GM03348 (cell line): Measurements from ENCODE around the gene EN2.

Experiments
- DNase-seq: peaks from one replicate; pipeline ENCODE4 v3.0.0; 2012; ENCODE audit warnings: low spot score

Gene EN2

DNA sequence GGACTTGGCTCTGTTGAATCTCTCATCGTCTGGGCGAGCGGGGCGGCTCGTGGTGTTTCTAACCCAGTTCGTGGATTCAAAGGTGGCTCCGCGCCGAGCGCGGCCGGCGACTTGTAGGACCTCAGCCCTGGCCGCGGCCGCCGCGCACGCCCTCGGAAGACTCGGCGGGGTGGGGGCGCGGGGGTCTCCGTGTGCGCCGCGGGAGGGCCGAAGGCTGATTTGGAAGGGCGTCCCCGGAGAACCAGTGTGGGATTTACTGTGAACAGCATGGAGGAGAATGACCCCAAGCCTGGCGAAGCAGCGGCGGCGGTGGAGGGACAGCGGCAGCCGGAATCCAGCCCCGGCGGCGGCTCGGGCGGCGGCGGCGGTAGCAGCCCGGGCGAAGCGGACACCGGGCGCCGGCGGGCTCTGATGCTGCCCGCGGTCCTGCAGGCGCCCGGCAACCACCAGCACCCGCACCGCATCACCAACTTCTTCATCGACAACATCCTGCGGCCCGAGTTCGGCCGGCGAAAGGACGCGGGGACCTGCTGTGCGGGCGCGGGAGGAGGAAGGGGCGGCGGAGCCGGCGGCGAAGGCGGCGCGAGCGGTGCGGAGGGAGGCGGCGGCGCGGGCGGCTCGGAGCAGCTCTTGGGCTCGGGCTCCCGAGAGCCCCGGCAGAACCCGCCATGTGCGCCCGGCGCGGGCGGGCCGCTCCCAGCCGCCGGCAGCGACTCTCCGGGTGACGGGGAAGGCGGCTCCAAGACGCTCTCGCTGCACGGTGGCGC is at the start of gene EN2:
Gene EN2 (plus strand): TSS at position 19 of the 767 bp plus-strand sequence. CDS start 249 bp downstream, at position 268.
- DNase-seq = no peak

DNA sequence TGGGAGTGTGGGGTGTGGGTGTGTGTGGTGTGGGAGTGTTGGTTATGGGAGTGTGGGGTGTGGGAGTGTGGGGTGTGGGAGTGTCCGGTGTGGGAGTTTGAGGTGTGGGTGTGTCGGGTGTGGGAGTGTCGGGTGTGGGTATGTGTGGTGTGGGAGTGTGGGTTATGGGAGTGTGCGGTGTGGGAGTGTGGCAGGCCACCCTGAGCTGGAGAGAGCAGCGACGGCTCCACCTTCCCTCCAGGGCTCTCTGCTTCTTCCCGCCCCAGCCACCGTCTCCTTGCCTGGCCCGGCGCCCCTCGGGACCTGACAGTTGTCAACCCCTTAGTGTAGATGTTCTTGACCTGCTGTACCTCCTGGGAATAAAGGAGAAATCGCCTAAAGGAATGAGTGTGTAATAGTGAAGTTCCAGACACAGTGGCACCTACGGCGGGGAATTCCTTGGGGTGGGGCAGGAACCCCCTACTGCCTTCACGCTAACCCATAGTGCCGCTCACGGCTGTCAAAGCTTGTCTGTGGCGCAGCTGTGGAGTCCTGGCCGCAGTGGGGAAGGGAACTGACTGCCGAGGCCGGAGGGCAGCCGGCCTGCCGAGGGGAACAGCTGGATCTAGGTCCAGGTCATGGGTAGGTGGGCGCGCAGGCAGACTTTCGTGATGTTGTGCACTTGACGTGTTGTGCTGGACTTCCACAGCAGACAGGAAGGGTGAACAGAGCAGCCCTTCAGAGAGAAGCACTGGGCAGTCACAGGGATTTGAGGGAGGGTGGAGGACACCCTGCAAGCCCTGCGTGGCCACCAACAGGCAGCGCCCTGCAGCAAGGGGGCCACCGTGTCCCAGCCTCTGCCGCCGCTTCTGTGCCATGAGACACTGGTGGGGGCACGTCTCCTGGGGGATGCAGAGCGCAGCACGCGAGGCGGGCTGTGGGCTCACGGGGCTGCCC is 49.0 kb upstream of the EN2 start:
- no peak for DNase-seq

DNA sequence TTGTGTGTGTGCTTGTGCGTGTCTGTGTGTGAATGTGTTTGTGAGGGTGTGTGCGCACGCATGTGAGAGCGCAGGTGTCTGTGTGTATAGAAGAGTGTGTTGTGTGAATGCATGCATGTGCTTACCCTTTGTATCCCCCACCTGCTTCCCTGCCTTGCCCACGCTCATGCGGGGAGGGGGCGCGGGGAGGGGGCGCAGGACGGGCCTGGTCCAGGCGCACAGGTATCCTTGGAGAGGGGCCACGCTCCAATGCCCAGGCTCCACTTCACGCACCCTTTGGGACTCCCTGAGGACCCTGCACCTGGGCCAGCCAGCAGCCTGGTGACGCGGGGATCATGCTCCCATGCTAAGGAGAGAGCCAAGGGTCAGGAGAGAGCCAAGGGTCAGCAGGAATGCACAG is 47.9 kb upstream of the EN2 start:
- no peak for DNase-seq

DNA sequence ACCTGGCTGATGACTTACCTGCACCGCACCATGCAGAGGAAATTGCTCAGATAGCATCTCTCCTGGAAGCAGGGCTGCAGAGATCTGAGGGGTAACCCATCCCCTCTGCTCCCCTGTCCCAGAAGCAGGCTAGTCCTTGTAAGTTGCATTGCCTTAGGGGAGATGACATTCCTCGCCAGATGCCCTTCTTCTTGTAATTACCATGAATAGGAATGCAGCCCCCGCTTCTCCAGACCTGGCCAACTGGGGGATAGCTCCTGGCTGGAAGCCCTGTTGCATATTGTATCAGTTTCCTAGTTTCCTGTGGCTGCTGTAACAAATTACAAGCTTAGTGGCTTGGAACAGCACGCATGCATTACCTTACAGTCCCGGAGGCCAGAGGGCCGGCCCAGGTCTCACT is 47.5 kb upstream of the EN2 start:
- no peak for DNase-seq

DNA sequence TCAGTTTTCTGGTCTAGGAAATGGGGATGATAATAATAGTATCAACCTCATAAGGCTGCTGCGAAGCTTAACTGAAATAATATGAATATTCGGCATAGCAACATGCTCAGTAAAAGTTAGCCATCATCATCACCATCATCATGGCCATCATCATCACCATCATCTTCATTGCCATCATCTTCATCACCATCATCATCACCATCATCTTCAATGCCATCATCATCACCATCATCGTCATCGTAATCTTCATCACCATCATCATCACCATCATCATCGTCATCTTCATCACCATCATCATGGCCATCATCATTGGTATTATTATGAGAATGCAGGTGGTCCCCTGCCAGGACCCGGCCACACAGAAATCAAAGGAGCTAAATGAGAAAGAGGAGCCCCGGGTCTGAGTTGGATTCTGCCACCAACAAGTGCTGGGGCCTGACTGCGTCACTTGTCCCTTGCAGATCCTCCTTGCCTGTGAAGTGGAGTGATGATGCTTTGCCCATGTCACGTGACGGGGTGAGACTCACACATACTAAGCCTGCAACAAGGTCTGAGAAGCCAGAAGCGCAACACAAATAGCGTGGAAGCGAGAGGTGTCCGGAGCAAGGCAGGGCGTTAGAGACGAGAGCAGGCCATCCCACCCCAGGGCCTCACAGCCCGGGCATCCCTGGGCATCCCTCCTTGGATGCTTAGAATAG is 46.1 kb upstream of the EN2 start:
- no peak for DNase-seq

DNA sequence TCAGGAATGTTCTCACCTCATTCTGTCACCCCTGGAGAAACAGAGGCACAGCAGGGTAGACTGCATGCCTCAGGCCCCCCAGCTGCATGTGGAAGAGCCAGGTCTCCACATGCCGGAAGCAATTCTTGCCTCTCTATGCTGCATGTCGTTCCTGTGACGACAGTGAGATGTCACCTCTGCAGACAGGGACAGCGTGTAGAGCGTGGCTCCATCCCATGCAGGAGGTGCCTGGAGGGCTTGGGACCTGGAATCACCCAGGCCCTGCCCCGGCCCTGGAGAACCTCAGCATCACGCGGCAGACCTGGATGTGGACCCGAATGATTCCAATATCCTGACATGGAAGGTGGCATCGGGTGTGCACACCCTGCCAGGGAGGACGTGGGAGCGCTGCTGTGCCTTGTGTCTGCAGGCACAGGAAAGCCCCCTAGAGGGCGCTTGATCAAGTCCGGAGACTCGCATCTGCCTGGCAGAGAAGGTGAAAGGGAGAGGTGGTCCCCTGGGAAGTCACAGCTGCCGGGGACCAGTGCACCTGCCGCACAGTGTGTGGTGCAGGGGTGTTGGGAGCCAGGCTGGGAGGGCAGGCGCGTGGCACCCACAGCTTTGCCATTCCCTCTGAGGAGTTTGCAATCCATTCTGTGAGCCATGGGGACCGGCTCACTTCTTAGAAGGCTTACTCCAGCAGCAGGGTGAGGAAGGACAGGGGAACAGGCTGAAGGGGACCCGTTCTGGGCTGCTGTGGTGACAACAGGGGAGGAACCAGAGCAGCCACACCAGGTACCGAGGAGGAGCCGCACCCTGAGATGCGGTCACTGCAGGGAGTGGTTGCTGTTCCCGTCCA is 45.3 kb upstream of the EN2 start:
- peak; percentile 73 for DNase-seq

DNA sequence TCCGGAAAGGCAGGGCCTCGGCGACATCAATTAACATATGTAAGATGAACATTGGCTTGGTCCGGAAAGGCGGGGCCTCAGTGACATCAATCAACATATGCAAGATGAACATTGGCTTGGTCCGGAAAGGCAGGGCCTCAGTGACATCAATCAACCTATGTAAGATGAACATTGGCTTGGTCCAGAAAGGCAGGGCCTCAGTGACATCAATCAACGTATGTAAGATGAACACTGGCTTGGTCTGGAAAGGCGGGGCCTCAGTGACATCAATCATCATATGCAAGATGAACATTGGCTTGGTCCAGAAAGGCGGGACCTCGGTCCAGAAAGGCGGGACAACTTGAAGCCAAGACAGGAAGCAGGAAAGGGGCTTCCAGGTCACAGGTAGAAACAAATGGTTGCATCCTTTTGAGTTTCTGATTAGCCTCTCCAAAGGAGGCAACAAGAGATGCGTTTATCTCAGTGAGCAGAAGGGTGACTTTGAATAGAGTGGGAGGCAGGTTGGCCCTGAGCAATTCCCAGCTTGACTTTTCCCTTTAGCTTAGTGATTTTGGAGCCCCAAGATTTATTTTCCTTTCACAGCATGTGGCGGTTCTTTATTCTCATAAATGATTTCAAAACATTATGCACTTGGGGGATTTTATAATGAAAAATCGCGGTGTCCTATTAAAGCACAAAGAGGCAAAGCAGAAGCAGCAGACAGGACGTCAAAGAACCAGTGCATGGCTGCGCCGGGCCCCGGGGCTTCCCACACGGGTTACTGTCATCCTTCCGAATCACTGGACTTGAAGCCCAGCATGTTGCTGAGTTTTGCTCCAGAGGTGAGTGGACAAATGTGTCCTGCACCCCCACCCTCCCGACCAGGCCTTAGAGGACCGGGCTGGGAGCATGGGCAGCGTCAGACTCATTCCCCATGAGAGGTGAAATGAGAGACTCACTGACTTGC is 43.1 kb upstream of the EN2 start:
- DNase-seq = no peak

DNA sequence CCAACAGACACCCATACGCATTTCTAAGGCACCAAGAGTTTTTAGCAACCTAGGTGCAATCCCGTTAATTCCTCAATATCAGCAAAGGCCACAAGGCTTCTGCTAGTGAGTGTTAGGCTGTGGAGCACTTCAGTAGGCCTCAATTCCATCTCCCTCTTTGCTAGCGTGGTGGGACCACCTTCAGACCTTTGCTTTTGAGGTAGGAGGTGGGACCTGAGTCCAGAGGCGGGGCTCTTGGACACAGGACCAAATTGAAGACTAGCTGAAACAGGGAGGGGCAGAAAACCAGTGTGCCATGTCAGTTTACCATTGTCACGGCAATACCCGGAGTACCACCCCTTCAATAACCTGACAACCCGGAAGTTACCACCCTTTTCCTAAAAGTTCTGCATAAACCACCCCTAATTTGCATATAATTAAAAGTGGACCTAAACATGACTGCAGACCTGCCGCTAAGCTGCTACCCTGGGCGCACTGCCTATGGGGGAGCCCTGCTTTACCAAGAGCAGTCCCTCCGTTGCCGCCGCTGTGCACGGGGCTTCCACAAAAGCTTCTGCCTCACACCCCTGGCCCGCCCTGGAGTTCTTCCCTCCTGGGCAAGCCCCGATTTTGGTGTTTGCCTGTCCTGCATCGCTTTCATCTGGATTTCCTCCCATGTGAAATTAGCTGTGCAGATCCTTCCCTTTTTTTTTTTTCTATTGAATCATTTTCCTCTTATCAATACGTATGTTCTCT is 41.1 kb upstream of the EN2 start:
- DNase-seq = no peak

DNA sequence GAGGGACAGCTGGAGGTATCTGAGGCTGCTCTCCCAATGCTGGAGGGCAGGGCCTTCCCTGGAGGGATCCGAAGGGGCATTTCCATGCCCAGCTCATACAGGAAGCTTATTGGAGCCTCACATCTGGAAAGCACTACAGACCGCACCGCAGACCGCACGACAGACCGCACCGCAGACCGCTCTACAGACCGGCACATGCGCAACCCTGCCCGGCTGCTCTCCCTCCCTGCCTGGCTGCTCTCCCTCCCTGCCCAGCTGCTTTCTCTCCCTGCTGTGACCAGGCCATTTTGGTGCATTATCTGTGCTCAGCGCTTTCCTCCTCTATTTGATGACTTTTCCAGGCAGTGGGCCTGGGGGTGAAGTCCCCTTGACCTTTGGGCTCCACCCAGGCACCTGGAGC is 39.6 kb upstream of the EN2 start:
- no peak for DNase-seq

DNA sequence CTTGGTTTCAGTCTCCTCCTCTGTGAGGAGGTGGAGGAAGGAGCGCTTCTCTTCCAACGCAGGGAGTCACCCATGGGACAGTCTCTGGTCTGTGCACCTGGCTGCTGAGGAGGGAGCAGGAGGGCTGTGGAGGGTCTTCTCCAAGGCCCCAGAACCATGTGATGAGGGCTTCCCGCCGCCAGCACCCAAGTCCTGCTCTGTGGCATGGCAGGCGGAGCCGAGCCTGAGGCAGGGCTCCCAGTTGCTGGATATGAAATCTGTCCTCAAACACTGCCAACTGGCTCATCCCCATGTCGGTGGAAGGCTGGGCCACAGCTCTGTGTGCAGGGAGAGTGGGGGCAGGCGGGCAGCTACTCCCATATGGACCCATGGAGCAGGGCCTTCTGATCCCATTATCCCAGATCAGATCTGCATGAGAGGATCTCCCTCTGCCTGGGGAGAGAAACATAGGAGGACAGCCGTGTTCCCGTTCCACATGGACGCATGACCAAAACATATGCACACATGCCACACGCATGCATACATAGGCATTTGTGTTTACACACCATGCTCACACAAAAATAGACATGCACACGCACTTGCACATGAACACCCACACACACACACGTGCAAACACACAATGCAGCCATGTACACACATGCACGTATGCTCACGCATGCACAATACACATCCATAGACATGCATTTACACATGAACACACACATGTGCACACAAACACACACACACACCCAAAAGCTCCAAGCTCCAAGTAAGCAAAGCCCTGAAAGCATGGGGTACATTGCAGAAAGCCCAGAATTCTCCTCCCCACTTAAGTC is 38.8 kb upstream of the EN2 start:
- no peak for DNase-seq

DNA sequence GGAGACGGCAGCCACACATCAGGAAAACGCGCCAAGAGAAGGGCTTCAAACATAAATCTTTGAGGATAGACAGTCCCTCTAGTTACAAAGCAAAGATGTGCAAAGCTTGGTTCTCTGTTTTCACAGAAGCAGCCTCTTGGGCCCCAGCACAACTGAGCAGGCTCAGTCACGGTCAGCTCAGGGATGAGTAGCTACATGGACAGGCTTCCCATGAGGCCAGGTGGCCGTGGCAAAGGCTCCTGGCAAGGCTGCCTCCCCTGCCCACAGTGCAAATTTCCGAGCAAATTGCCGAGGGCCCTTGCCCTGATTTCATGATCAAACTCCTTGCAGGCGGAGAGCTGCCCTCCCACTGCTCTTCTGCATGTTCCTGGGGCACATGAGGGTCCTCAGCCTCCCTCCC is 37.8 kb upstream of the EN2 start:
- DNase-seq = no peak

DNA sequence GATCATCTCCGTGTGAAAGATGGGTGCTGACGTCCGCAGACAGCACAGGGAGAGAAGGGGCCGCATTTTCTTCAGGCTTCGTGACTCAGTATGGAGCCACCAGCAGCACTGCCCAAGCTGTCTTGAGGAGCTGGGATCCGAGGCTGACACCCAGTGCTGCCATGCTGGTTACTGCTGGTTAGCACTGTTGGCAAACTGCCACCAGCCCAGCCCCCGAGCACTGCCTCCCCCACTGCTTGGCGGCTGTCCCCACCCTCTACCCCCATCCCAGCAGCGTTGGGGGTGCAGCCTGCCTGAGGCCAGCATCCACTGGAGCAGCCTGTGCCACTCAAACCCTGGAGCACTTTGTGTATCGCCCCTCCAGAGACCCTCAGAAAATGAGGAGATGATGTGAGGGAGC is 35.8 kb upstream of the EN2 start:
- DNase-seq = no peak

DNA sequence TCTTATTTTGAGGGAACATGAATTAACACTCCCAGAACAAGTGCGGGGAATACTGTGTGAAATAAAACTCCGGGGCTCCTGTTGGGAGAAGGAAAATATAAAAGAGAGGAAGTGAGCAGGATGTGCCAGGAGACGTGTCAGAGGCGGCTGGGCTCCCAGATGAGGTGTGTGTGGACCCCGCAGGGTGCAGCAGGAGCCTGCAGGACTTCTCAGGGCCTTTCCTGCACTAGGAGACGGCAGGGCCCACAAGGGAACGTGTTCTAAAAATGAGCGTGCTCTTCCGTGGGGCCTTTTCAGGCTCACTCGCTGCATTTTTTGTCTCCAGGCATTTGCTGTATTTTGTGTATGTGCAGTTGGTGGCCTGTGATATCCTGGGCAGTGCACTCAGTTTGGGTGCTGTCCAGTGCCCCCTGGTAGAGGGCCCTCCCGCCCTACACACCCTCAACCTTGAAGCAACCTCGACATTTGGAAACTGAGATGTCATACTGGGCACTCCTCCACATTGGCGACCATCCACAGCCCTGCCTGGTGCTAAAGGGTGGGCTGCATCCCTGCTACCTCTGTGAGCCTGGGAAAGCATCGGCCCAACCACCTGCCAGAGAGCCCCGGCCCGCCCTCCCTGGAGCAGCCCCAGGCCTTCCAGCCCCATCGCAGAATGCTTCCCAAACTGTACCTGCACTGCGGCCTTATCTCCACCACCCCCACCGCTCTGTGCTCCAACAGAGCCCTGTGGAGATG is 35.2 kb upstream of the EN2 start:
- no peak for DNase-seq

DNA sequence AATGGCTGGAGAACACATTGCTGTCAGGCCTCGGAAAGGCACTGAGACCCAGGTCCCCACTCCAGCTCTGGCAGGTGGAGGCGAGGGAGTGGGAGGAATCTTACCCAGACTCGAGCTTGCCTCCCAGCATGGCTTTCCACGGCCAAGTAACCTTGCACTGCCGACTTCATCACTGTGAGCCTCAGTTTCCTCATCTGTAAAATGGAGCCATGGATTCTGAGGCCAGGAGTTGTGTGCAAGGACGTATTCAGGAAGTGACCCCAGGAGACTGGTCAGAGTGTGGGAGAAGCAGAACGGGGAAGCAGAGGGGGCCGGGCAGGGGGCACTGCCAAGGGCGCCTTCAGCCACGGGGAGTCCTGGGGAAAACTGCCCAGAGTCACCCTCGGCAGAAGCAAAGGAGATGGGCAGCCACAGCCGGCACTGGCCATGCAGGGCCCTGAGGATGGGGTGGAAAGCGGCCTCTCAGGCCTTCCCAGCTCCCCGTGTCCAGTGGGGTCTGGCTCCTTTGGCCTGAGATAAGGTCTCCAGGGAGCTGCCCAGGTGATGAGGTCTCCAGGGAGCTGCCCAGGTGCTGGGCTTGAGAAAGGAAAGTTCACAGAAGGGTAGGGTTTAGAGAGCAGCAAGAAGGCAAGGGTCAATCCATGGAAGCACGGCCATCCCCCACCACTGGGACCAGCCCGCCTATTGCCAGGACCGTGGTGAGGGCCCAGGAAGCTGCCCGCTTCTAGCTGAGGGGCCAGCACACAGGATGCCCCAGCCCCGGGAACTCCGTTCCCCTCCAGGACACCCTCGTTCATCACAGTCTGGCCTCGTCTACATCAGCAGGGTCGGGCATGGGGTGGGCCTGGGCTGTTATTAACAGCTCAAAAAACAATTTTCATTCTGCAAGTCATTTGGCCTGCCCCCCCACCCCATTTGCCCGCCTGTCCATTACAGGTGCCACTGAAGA is 34.3 kb upstream of the EN2 start:
- no peak for DNase-seq

DNA sequence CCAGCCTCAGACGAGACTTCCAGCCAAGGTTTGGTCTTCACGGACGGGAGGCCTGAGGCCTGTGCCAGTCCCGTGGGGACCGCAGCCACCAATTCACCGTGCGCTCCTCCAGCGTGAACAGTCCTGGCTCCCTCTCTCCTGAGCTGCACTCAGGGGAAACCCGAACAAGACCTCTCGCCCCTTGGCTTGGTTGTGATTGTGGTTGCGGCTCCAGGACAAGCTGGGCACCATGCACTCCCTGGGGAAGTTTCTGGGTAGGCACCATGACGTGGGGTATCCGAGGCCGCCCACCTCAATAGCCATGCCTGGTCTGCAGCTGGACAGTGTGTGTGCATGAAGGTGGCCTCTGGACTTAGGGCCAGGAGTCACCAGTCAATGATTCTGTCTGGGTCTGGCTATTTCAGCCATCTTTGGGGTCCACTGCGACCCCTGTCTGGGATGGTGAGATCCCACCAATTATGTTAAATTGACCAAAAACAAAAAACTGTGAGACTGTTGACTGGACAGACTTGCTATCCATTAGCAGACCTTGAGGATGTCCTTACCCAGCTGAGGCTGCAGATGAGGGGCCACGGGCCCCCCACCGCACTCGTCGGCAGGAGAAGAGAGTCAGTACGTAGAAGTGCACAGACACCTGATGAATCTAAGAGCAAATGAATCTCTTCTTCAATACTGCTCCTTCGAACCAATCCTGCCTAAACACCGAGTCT is 33.5 kb upstream of the EN2 start:
- no peak for DNase-seq

DNA sequence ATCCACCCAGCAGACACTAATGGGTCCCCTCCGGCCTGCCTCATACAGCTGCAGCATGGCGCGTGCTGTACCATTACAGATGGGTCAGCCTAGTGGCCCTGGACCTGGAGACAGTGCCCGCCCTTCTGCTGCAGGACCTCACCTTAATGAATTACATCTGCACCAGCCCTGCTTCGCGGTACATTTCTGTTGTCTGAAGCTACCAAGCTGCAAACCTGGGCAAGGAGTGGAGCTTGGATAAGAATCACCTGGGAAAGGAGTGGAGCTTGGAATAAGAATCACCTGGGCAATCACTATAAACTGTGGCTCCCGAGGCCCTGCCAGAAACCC is 33.0 kb upstream of the EN2 start:
- no peak for DNase-seq

DNA sequence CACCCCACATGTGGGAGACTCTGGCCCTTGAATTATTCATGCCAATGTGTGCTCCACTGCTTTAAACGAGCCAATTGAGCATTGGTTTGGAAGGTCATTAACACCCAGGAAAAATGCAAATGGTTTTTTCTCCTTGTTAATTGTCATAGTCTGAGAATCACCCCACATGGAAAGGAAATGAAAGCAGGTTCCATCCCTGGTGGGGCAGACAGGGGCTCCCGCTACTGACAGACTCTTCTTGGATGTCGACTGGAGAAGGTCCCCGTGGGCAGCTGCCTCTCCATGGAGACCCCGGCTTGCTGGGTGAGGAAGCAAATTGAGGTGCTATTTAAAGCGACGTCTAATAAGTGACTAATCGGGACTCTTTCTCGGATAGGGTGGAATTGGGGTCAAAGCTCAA is 32.0 kb upstream of the EN2 start:
- DNase-seq = no peak
